Esophagus muscularis mucosa (tissue), 4 donors: ENCODE results near the gene ADH6. TPM values are rescaled to one million over a fixed set of nuclear protein-coding genes. Genes with fewer than 3 reads are reported as not detected.

ENCODE experiments used
- DNase-seq: peaks from one replicate; pipeline ENCODE4 v3.0.0-alpha.2; 2017; ENCODE audit errors: extremely low spot score
- H3K27ac ChIP-seq, 4 donors: fragments of 200-600 bp; sonication (generic); replicated peaks in 1 of 4; 1 replicate in 3 of 4; 2 replicates in 1 of 4; pipeline ENCODE4 v1.5.1; 2016 to 2019; ENCODE audit warnings: mild to moderate bottlenecking in 1 of 4
- H3K27me3 ChIP-seq, 4 donors: fragments of 200-600 bp; sonication (generic); one replicate each; pipeline versions ENCODE4 v1.5.1 to v1.6.0; 2016 to 2019
- H3K36me3 ChIP-seq, 4 donors: fragments of 200-600 bp; sonication (generic); one replicate each; pipeline ENCODE4 v1.5.1; 2016 to 2019
- H3K4me1 ChIP-seq, 4 donors: fragments of 200-600 bp; sonication (generic); one replicate each; pipeline ENCODE4 v1.5.1; 2016 to 2019
- H3K4me3 ChIP-seq, 4 donors: fragments of 200-600 bp; sonication (generic); 1 replicate in 2 of 4; 2 replicates in 2 of 4; pipeline ENCODE4 v1.5.1; 2016 to 2019; ENCODE audit warnings: mild to moderate bottlenecking in 4 of 4, moderate library complexity in 1 of 4
- H3K9me3 ChIP-seq, 4 donors: fragments of 200-600 bp; sonication (generic); 1 replicate in 3 of 4; 2 replicates in 1 of 4; pipeline ENCODE4 v1.5.1; 2016 to 2019
- EP300 ChIP-seq: sonication (generic); formaldehyde crosslinking; IDR thresholded peaks from one replicate; pipeline ENCODE4 v1.6.1; 2017; ENCODE audit warnings: antibody characterized with exemption
- POLR2A ChIP-seq: fragments of 450-650 bp; IDR thresholded peaks from one replicate; pipeline ENCODE4 v1.6.1; 2017; ENCODE audit warnings: antibody characterized with exemption, moderate library complexity, mild to moderate bottlenecking, low read depth
- POLR2AphosphoS5 ChIP-seq, 2 donors: sonication (generic); formaldehyde crosslinking; IDR thresholded peaks; one replicate each; pipeline ENCODE4 v1.6.1; 2017; ENCODE audit warnings: antibody characterized with exemption in 2 of 2
- WGBS: methylation state at CpG from one replicate; pipeline ENCODE4 v1.1.5; 2018; 5-methylcytosine and 5-hydroxymethylcytosine counted together
- intact Hi-C: fragments of 100-400 bp; cut with DNase I; formaldehyde crosslinking; loops from one replicate; pipeline ENCODE4 v1.15.1; 2023
- total RNA-seq, 4 donors: library from RNA; depleted of rRNA; stranded (reverse); fragments of >200 nt; gene quantifications; one replicate each; pipeline versions ENCODE4 v1.1.0 to v1.2.1, GENCODE V29; 2016
- TF ChIP-seq, protein P1 (sequence below), 3 experiments: fragments of 200-600 bp in 2 of 3; fragments of 450-650 bp in 1 of 3; sonication (generic) in 2 of 3; IDR thresholded peaks; one replicate each; pipeline ENCODE4 v1.5.1; 2017 to 2019; ENCODE audit warnings: antibody characterized with exemption in 3 of 3, mild to moderate bottlenecking in 2 of 3, moderate library complexity in 1 of 3

ADH6 gene
- total RNA-seq, 4 donors from 2014 or later: not detected

- TF ChIP-seq POLR2AphosphoS5 (IDR thresholded peaks at IDR 0.05) (no peak), EP300 (no peak), POLR2A (no peak)
- TF ChIP-seq, protein P1, sequence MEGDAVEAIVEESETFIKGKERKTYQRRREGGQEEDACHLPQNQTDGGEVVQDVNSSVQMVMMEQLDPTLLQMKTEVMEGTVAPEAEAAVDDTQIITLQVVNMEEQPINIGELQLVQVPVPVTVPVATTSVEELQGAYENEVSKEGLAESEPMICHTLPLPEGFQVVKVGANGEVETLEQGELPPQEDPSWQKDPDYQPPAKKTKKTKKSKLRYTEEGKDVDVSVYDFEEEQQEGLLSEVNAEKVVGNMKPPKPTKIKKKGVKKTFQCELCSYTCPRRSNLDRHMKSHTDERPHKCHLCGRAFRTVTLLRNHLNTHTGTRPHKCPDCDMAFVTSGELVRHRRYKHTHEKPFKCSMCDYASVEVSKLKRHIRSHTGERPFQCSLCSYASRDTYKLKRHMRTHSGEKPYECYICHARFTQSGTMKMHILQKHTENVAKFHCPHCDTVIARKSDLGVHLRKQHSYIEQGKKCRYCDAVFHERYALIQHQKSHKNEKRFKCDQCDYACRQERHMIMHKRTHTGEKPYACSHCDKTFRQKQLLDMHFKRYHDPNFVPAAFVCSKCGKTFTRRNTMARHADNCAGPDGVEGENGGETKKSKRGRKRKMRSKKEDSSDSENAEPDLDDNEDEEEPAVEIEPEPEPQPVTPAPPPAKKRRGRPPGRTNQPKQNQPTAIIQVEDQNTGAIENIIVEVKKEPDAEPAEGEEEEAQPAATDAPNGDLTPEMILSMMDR (IDR thresholded peaks at IDR 0.05): no peak
- H3K27me3 ChIP-seq: no peaks in the 10 kb centered on the region
- no peaks in the 10 kb centered on the region for H3K36me3 ChIP-seq
- H3K9me3 ChIP-seq: no peaks in the 10 kb centered on the region
- WGBS: 73% methylated on average over 4 of the region's 4 CpGs
- intact Hi-C loops: no loop called here
- no peak for DNase-seq
- H3K4me1 ChIP-seq: peaks cover 8 to 20% (median 13%) of the 10 kb centered on the region in 4 donors
- H3K4me3 ChIP-seq: no peak overlapping the region
- no peak overlapping the region for H3K27ac ChIP-seq
These were observed 11.8 kb downstream of the ADH6 start for GRCh38 chr4:99207069-99207743.

- Histone ChIP-seq H3K4me3 (no peak overlapping the region), H3K4me1 (peaks cover 12 to 25% (median 20%) of the 10 kb centered on the region in 4 donors)
- DNase-seq: no peak
These were observed 13.7 kb downstream of the ADH6 start for GRCh38 chr4:99205153-99205979.

DNA sequence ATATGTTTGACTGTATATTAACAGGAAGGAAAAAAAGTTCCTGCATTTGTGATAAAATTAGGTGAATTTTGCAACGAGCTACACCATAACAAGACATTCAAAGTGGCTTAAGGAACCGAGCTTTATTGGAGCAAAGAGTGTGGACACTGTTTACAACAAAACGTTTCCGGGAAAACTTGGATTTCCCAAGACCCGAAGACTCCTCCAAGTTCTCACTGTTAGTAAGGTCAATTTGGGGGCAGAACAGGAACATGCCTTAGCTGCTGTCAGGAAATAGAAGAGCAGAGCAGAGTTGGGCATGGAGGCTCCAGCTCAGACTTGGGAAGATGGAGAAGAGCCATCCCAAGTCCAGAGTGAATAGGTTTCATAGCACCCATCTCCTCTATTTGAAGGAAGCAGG lies 16.5 kb downstream of the ADH6 start:
- WGBS: 56% methylated on average over 5 of the region's 5 CpGs
- Histone ChIP-seq H3K4me1 (peaks cover 11 to 21% (median 15%) of the 10 kb centered on the region in 4 donors), H3K36me3 (no peaks in the 10 kb centered on the region), H3K27ac (peak overlapping the region; percentile 47 to 63 (median 58)), H3K4me3 (no peak overlapping the region), H3K27me3 (no peaks in the 10 kb centered on the region), H3K9me3 (no peaks in the 10 kb centered on the region)
- no peak for TF ChIP-seq POLR2A
- peak; percentile 40 to 71 for TF ChIP-seq POLR2AphosphoS5 (IDR thresholded peaks at IDR 0.05)
- intact Hi-C loops: loop anchor here (5.0 kb wide), 1 partner anchor 205 kb away; no protein-coding TSS in a partner anchor
- no peak for DNase-seq

More at GRCh38 chr4:99205153-99205979, 13.7 kb downstream of the ADH6 start:
- 89% methylated on average over 5 of the region's 5 CpGs for WGBS
- H3K27me3 ChIP-seq: no peaks in the 10 kb centered on the region
- H3K9me3 ChIP-seq: no peaks in the 10 kb centered on the region
- no peak for TF ChIP-seq POLR2A
- TF ChIP-seq, protein P1 (IDR thresholded peaks at IDR 0.05): no peak
- TF ChIP-seq EP300: no peak
- TF ChIP-seq POLR2AphosphoS5 (IDR thresholded peaks at IDR 0.05): peak in 1 of 2 donors; percentile 61
- H3K36me3 ChIP-seq: no peaks in the 10 kb centered on the region
- H3K27ac ChIP-seq: peak overlapping the region in 1 of 4 donors; percentile 14
- intact Hi-C loops: no loop called here

DNA sequence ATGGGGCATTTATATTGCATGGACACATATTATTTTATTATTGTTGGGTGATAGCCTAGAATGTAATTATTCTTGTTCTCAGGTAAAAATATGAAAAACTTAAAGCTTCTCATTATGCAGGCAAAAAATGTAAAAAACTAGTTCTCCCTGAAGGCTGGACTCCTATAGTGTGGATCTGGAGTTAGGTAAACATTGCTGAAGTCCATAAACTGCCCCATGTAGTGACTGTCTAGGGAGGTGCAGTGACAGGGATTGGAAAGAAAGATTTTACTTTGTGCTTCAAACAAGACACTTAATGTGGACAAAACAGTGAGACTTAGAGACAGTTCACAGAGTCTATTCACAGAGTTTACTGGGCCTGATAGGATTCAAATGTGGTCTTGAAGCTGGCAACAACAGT lies 17.0 kb downstream of the ADH6 start:
- Histone ChIP-seq H3K36me3 (no peaks in the 10 kb centered on the region), H3K27me3 (no peaks in the 10 kb centered on the region), H3K27ac (peak overlapping the region; percentile 47 to 63 (median 58)), H3K9me3 (no peaks in the 10 kb centered on the region), H3K4me3 (no peak overlapping the region), H3K4me1 (peaks cover 11 to 21% (median 15%) of the 10 kb centered on the region in 4 donors)
- no peak for TF ChIP-seq POLR2A
- TF ChIP-seq, protein P1 (IDR thresholded peaks at IDR 0.05): no peak
- TF ChIP-seq EP300: no peak
- TF ChIP-seq POLR2AphosphoS5 (IDR thresholded peaks at IDR 0.05): no peak
- intact Hi-C loops: loop anchor here (5.0 kb wide), 1 partner anchor 205 kb away; no protein-coding TSS in a partner anchor
- DNase-seq: no peak

- WGBS: 55% methylated on average over 3 of the region's 3 CpGs
- TF ChIP-seq POLR2A: no peak
- TF ChIP-seq, protein P1 (IDR thresholded peaks at IDR 0.05): peak; percentile 29 to 37 (median 31)
- Histone ChIP-seq H3K36me3 (no peaks in the 10 kb centered on the region), H3K27ac (peak overlapping the region; percentile 47 to 63 (median 58)), H3K27me3 (no peaks in the 10 kb centered on the region), H3K4me1 (peaks cover 11 to 21% (median 15%) of the 10 kb centered on the region in 4 donors), H3K9me3 (no peaks in the 10 kb centered on the region), H3K4me3 (no peak overlapping the region)
- DNase-seq: no peak
- intact Hi-C loops: loop anchor here (5.0 kb wide), 1 partner anchor 206 kb away; no protein-coding TSS in a partner anchor
These were observed 17.4 kb downstream of the ADH6 start for GRCh38 chr4:99201690-99202089.
